Right lobe of liver (tissue), 6 donors: ENCODE measurements around the gene PRUNE1. TPM values are rescaled to one million over a fixed set of nuclear protein-coding genes. Genes with fewer than 3 reads are reported as not detected.

Experiments used
- ATAC-seq, 4 donors: fragments of 200-7000 bp; cut with Tn5 transposase; one replicate each; pipeline ENCODE4 v1.9.1; 2020; ENCODE audit warnings: mild to moderate bottlenecking in 4 of 4, moderate library complexity in 4 of 4
- DNase-seq, 3 donors: peaks; one replicate each; pipeline ENCODE4 v3.0.0-alpha.2; 2020
- H3K27ac ChIP-seq, 3 donors: fragments of 200-600 bp; one replicate each; pipeline ENCODE4 v1.8.0; 2022
- H3K27me3 ChIP-seq, 2 donors: fragments of 200-600 bp; one replicate each; pipeline ENCODE4 v1.8.0; 2022
- H3K36me3 ChIP-seq, 4 donors: fragments of 200-600 bp; sonication (generic) in 1 of 4; one replicate each; pipeline versions ENCODE4 v1.5.1 to v1.8.0; 2017 to 2022; ENCODE audit warnings: control low read depth in 1 of 4
- H3K4me1 ChIP-seq, 4 donors: fragments of 200-600 bp; sonication (generic) in 1 of 4; one replicate each; pipeline versions ENCODE4 v1.5.1 to v1.8.0; 2017 to 2022; ENCODE audit warnings: control low read depth in 1 of 4
- H3K4me3 ChIP-seq, 3 donors: fragments of 200-600 bp; one replicate each; pipeline ENCODE4 v1.8.0; 2022
- H3K9me3 ChIP-seq, 4 donors: fragments of 200-600 bp; sonication (generic) in 1 of 4; one replicate each; pipeline versions ENCODE4 v1.5.1 to v1.8.0; 2017 to 2022; ENCODE audit warnings: control low read depth in 1 of 4
- CTCF ChIP-seq, 4 donors: fragments of 200-600 bp in 3 of 4; fragments of 450-650 bp in 1 of 4; IDR thresholded peaks; one replicate each; pipeline versions ENCODE4 v1.5.1 to v1.8.0; 2016 to 2022; ENCODE audit warnings: antibody characterized with exemption in 4 of 4, mild to moderate bottlenecking in 2 of 4
- POLR2A ChIP-seq: fragments of 450-650 bp; IDR thresholded peaks from one replicate; pipeline ENCODE4 v1.6.1; 2017; ENCODE audit warnings: antibody characterized with exemption, mild to moderate bottlenecking
- WGBS: methylation state at CpG from one replicate; pipeline ENCODE4 v1.1.6; 2018; ENCODE audit warnings: low coverage, low lambda C conversion rate; ENCODE audit not compliant: insufficient coverage; ENCODE audit errors: missing lambda C conversion rate; 5-methylcytosine and 5-hydroxymethylcytosine counted together
- intact Hi-C, 2 donors: fragments of 100-400 bp; cut with DNase I; formaldehyde crosslinking; loops; one replicate each; pipeline versions ENCODE4 v1.11.2 to v1.14.1; 2022
- total RNA-seq, 6 experiments: library from RNA; depleted of rRNA in 2 of 6; stranded (reverse); fragments of >200 nt in 2 of 6; fragmentation: NEBNext Ultra II Directional in 3 of 6; extraction: Animal tissue kit (Norgen Biotek cat#: 25700) in 3 of 6; gene quantifications; one replicate each; pipeline versions ENCODE4 v1.1.0 to v1.2.4, GENCODE V29; 2016 to 2023
- donor health status: DM: no; HTN: yes; CAD: no.
- donor health status: DM: no; HTN: no; CAD: no.
- donor health status: DM: no; HTN: no; CAD: no.
- donor health status: DM: no; HTN: yes; CAD: no.
- donor health status: DM: no; HTN: yes; CAD: no.

The PRUNE1 gene
- total RNA-seq, 6 experiments from 2014 or later = 4.7 to 12.0 (median 10.1) TPM

DNA sequence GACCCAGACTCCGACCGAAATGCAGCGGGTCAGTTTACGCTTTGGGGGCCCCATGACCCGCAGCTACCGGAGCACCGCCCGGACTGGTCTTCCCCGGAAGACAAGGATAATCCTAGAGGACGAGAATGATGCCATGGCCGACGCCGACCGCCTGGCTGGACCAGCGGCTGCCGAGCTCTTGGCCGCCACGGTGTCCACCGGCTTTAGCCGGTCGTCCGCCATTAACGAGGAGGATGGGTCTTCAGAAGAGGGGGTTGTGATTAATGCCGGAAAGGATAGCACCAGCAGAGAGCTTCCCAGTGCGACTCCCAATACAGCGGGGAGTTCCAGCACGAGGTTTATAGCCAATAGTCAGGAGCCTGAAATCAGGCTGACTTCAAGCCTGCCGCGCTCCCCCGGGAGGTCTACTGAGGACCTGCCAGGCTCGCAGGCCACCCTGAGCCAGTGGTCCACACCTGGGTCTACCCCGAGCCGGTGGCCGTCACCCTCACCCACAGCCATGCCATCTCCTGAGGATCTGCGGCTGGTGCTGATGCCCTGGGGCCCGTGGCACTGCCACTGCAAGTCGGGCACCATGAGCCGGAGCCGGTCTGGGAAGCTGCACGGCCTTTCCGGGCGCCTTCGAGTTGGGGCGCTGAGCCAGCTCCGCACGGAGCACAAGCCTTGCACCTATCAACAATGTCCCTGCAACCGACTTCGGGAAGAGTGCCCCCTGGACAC is 39.8 kb downstream of the PRUNE1 start:
- Histone ChIP-seq H3K36me3 (peaks cover 1 to 23% (median 3%) of the 10 kb centered on the region in 4 donors), H3K27me3 (no peaks in the 10 kb centered on the region), H3K27ac (peak overlapping the region; percentile 64 to 83 (median 75)), H3K9me3 (no peaks in the 10 kb centered on the region), H3K4me1 (peaks cover 0 to 7% (median 2%) of the 10 kb centered on the region in 4 donors), H3K4me3 (peak overlapping the region; percentile 75 to 91 (median 80))
- DNase-seq (peak; percentile 75 to 82 (median 79)), ATAC-seq (peak; percentile 81 to 86 (median 84))
- WGBS = 4% methylated on average over 5 of the region's 48 CpGs
- intact Hi-C loops = no loop called here
- TF ChIP-seq POLR2A (peak; percentile 32), CTCF (IDR thresholded peaks at IDR 0.05) (peak in 3 of 4 donors; percentile 29 to 53 (median 45))

DNA sequence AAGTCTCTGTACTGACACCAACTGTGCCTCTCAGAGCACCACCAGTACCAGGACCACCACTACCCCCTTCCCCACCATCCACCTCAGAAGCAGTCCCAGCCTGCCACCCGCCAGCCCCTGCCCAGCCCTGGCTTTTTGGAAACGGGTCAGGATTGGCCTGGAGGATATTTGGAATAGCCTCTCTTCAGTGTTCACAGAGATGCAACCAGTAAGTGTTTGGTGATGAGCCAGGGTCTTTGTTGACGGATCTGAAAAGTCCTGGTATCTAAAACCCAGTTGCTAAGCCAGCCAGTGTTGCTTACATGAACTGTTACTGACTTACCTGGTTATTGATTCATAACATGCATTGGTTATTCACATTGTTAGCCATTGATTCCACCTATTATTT is 40.4 kb downstream of the PRUNE1 start:
- 4% methylated on average over 3 of the region's 3 CpGs for WGBS
- intact Hi-C loops = no loop called here
- Histone ChIP-seq H3K27ac (peak overlapping the region in 2 of 3 donors; percentile 64 to 75), H3K36me3 (peaks cover 2 to 23% (median 8%) of the 10 kb centered on the region in 4 donors), H3K27me3 (no peaks in the 10 kb centered on the region), H3K4me1 (peaks cover 0 to 7% (median 2%) of the 10 kb centered on the region in 4 donors), H3K4me3 (peak overlapping the region; percentile 75 to 91 (median 80)), H3K9me3 (no peaks in the 10 kb centered on the region)
- DNase-seq (no peak), ATAC-seq (no peak)
- TF ChIP-seq POLR2A (no peak), CTCF (IDR thresholded peaks at IDR 0.05) (peak in 1 of 4 donors; percentile 42)

- no peaks in the 10 kb centered on the region for H3K9me3 ChIP-seq
- ATAC-seq (no peak), DNase-seq (no peak)
- TF ChIP-seq POLR2A = no peak
- no peak for TF ChIP-seq CTCF (IDR thresholded peaks at IDR 0.05)
- H3K4me3 ChIP-seq = no peak overlapping the region
- H3K27ac ChIP-seq = no peak overlapping the region
- H3K27me3 ChIP-seq = no peaks in the 10 kb centered on the region
- peaks cover 5 to 31% (median 16%) of the 10 kb centered on the region in 4 donors for H3K36me3 ChIP-seq
- intact Hi-C loops = no loop called here
- WGBS = no CpG with 5 or more reads among the region's 5 CpGs
- peaks cover 0 to 7% (median 2%) of the 10 kb centered on the region in 4 donors for H3K4me1 ChIP-seq
Observed at GRCh38 chr1:151049458-151049857, 41.2 kb downstream of the PRUNE1 start.

- Histone ChIP-seq H3K9me3 (no peaks in the 10 kb centered on the region), H3K27ac (no peak overlapping the region), H3K36me3 (peaks cover 5 to 39% (median 20%) of the 10 kb centered on the region in 4 donors), H3K4me3 (no peak overlapping the region), H3K27me3 (no peaks in the 10 kb centered on the region), H3K4me1 (peaks cover 0 to 7% (median 2%) of the 10 kb centered on the region in 4 donors)
- 73% methylated on average over 2 of the region's 2 CpGs for WGBS
- DNase-seq = no peak
- intact Hi-C loops = no loop called here
- no peak for ATAC-seq
- TF ChIP-seq POLR2A (no peak), CTCF (IDR thresholded peaks at IDR 0.05) (no peak)
Observed at GRCh38 chr1:151050051-151050688, 41.9 kb downstream of the PRUNE1 start.
